Fibroblast of pulmonary artery (primary cell): Measurements from ENCODE around the gene SCD.

Experiments
- DNase-seq: peaks from one replicate; pipeline ENCODE4 v3.0.0-alpha.2; 2010; ENCODE audit warnings: low read depth
- H3K4me3 ChIP-seq: replicated peaks from 2 replicates; pipeline ENCODE4 v1.5.1; 2011; ENCODE audit warnings: low read depth, mild to moderate bottlenecking, control low read depth, low read length, moderate library complexity
- TF ChIP-seq, protein P1 (sequence below): IDR thresholded peaks from 2 replicates; pipeline ENCODE4 v1.5.1; 2011; ENCODE audit warnings: mild to moderate bottlenecking, control low read depth, low read length, inconsistent platforms; ENCODE audit errors: missing control alignments

SCD gene

DNA sequence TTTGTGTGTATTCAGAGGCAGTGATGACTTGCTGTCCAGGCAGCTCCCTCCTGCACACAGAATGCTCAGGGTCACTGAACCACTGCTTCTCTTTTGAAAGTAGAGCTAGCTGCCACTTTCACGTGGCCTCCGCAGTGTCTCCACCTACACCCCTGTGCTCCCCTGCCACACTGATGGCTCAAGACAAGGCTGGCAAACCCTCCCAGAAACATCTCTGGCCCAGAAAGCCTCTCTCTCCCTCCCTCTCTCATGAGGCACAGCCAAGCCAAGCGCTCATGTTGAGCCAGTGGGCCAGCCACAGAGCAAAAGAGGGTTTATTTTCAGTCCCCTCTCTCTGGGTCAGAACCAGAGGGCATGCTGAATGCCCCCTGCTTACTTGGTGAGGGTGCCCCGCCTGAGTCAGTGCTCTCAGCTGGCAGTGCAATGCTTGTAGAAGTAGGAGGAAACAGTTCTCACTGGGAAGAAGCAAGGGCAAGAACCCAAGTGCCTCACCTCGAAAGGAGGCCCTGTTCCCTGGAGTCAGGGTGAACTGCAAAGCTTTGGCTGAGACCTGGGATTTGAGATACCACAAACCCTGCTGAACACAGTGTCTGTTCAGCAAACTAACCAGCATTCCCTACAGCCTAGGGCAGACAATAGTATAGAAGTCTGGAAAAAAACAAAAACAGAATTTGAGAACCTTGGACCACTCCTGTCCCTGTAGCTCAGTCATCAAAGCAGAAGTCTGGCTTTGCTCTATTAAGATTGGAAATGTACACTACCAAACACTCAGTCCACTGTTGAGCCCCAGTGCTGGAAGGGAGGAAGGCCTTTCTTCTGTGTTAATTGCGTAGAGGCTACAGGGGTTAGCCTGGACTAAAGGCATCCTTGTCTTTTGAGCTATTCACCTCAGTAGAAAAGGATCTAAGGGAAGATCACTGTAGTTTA, 15.8 kb downstream of the SCD start:
- TF ChIP-seq, protein P1, sequence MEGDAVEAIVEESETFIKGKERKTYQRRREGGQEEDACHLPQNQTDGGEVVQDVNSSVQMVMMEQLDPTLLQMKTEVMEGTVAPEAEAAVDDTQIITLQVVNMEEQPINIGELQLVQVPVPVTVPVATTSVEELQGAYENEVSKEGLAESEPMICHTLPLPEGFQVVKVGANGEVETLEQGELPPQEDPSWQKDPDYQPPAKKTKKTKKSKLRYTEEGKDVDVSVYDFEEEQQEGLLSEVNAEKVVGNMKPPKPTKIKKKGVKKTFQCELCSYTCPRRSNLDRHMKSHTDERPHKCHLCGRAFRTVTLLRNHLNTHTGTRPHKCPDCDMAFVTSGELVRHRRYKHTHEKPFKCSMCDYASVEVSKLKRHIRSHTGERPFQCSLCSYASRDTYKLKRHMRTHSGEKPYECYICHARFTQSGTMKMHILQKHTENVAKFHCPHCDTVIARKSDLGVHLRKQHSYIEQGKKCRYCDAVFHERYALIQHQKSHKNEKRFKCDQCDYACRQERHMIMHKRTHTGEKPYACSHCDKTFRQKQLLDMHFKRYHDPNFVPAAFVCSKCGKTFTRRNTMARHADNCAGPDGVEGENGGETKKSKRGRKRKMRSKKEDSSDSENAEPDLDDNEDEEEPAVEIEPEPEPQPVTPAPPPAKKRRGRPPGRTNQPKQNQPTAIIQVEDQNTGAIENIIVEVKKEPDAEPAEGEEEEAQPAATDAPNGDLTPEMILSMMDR: no peak
- no peak overlapping the region for H3K4me3 ChIP-seq
- DNase-seq: no peak

DNA sequence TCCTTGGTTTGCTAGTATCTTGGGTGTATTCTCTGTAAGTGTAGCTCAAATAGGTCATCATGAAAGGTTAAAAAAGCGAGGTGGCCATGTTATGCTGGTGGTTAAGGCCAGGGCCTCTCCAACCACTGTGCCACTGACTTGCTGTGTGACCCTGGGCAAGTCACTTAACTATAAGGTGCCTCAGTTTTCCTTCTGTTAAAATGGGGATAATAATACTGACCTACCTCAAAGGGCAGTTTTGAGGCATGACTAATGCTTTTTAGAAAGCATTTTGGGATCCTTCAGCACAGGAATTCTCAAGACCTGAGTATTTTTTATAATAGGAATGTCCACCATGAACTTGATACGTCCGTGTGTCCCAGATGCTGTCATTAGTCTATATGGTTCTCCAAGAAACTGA, 17.1 kb downstream of the SCD start:
- no peak for DNase-seq
- TF ChIP-seq, protein P1: no peak
- H3K4me3 ChIP-seq: no peak overlapping the region

DNA sequence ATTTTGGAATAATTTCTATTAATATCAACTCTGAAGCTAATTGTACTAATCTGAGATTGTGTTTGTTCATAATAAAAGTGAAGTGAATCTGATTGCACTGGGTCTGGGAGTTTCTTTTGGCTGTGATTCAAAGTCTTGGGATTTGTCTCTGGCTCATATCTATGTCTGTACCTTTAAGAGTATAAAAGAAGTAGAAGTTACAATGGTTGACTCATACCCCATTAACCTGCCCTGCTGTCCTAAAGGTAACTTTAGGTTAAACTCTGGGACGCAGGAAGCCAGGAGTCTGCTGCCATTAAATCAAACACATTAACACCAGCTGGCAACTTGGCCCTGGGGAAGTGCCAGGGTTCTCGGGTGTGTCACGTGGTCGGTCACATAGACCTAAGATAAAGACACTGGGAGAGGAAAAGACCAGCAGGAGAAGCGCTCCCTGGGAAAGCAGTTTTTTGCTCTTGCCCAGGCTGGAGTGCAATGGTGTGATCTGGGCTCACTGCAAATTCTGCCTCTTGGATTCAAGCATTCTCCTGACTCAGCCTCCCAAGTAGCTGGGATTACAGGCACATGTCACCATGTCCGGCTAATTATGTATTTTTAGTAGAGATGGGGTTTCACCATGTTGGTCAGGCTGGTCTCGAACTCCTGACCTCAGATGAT, 17.8 kb downstream of the SCD start:
- DNase-seq: peak; percentile 88
- TF ChIP-seq, protein P1: no peak
- no peak overlapping the region for H3K4me3 ChIP-seq

DNA sequence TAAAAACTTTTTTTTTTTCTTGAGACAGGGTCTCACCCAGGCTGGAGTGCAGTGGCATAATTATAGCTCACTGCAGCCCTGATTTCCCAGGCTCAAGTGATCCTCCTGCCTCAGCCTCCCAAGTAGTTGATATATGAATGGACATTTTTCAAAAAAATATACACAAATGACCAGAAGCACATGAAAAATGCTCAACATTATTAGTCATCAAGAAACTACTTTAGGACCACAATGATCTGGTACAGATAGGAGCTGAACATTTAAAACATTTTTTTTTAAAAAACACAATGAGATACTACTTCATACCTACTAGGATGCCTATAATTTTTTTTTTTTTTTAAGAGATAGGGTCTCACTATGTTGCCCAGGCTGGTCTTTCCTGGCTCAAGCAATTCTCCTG, 21.7 kb downstream of the SCD start:
- H3K4me3 ChIP-seq: no peak overlapping the region
- TF ChIP-seq, protein P1: no peak
- DNase-seq: no peak

DNA sequence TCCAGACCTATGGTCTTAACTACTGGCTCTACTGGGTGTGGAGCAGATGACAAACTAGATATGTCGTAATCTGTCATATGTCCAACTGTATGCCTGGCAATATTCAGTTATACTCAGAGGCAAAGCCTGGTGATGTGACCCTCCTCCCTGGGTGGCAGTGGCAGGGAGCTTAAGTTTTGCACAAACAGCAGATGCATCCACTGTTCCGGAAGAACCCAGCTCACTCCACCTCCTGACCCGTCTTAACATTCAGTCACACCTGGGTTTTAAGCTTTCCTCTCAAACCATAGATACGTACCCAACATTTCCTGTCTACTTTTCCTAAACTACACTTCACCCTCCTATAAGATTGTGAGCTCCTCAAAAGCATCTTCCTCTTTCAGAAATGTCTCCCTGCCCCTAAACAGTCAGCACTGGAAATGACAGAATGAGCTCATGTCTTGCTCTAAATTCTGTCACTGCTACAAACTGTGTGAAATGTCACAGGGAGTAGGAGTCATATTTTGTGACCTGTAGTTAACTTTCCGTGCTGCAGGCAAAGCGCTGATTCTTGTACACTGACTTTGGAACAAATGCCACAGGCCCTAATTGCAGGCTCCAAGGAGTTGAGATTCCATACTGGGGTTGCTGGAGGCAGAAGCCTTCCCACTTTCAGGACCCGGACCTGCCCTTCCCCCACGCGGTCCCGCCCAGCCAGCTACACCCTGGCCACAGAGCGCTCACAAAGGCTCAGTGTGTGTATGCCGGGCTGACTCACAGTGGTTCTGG, 23.9 kb downstream of the SCD start:
- TF ChIP-seq, protein P1: no peak
- DNase-seq: peak; percentile 93
- no peak overlapping the region for H3K4me3 ChIP-seq

DNA sequence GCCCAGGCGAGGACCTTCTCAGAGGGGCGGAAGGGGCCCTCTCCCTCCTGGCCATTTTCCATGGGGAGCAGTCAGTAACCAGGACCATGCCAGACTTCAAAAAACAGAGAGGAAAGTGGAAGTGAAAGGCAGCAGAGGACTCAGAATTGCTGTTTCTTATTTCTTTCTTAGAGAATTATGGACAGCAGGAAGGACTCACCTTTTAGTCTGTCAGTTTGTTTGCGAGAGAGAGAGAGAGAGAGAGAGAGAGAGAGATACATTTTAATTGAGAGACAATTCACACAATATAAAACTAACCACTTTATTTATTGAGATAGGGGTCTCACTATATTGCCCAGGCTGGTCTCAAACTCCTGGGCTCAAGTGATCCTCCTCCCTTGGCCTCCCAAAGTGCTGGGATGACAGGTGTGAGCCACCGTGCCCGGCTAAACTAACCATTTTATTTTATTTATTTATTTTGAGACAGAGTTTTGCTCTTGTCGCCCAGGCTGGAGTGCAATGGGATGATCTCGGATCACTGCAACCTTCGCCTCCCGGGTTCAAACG, 24.5 kb downstream of the SCD start:
- no peak for DNase-seq
- TF ChIP-seq, protein P1: no peak
- no peak overlapping the region for H3K4me3 ChIP-seq
